ENCODE data around the gene FAM184B.

The FAM184B gene

DNA sequence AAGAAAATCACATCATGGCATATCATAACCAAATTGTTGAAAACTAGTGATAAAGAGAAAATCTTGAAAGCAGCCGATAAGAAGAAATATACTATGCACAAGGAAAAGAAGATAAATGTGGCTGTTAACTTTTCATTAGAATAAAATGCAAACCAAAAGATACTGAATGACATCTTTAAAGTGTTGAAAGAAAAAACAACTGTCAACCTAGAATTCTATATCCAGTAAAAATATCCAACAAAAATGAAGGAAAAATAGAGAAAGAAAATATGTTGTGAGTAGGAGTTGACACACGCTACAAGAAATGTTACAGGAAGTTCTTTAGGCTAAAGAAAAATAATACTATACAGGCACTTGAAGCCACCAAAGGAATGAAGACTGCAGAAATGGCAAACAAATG is 82.0 kb downstream of the FAM184B start:
- ChIA-PET CTCF (no interaction called here), POLR2A (no interaction called here)
- TF ChIP-seq ARNT (IDR thresholded peaks at IDR 0.05) (no peak), LEF1 (IDR thresholded peaks at IDR 0.05; ENCODE audit: borderline replicate concordance) (no peak), CTBP1 (IDR thresholded peaks at IDR 0.05; ENCODE audit: borderline replicate concordance) (no peak), ELF4 (IDR thresholded peaks at IDR 0.05) (no peak), BHLHE40 (IDR thresholded peaks at IDR 0.05; ENCODE audit: borderline replicate concordance) (no peak), L3MBTL2 (conservative IDR thresholded peaks at IDR 0.05) (no peak)
- TF ChIP-seq, protein P1, sequence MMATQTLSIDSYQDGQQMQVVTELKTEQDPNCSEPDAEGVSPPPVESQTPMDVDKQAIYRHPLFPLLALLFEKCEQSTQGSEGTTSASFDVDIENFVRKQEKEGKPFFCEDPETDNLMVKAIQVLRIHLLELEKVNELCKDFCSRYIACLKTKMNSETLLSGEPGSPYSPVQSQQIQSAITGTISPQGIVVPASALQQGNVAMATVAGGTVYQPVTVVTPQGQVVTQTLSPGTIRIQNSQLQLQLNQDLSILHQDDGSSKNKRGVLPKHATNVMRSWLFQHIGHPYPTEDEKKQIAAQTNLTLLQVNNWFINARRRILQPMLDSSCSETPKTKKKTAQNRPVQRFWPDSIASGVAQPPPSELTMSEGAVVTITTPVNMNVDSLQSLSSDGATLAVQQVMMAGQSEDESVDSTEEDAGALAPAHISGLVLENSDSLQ (IDR thresholded peaks at IDR 0.05): no peak
- DNase-seq (ENCODE audit: extremely low spot score): no peak

DNA sequence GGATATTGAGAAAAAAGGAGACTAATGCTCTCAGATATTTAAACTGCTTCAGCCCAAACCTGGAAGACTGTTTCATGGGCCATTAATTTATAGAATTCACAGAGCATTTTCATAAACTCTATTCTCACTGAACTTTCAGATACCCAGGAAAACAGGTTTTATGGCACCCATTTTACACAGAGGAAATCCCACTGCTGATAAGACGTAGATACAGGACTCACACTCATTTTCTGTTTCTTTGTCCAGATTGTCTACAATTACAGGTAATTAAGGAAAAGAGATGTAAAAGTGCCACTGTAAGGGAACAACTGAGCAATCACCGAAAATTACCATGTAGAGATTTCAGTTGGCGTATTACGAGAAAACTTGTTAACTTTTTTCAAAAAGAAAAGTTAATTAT is 83.3 kb downstream of the FAM184B start:
- POLR2A ChIA-PET: no interaction called here
- CTCF ChIA-PET: no interaction called here
- no peak for TF ChIP-seq FOXM1 (IDR thresholded peaks at IDR 0.05; ENCODE audit: borderline replicate concordance)
- TF ChIP-seq L3MBTL2 (conservative IDR thresholded peaks at IDR 0.05): no peak
- TF ChIP-seq FOXK2 (IDR thresholded peaks at IDR 0.05): no peak
- TF ChIP-seq, protein P1 (IDR thresholded peaks at IDR 0.05): no peak
- no peak for TF ChIP-seq CTBP1 (IDR thresholded peaks at IDR 0.05; ENCODE audit: borderline replicate concordance)
- TF ChIP-seq SUZ12 (IDR thresholded peaks at IDR 0.05): no peak
- no peak for TF ChIP-seq ARNT (IDR thresholded peaks at IDR 0.05)
- no peak for TF ChIP-seq HDGF (IDR thresholded peaks at IDR 0.05; ENCODE audit: borderline replicate concordance)
- TF ChIP-seq SP1 (IDR thresholded peaks at IDR 0.05): no peak
- no peak for TF ChIP-seq BHLHE40 (IDR thresholded peaks at IDR 0.05; ENCODE audit: borderline replicate concordance)
- no peak for TF ChIP-seq TARDBP (IDR thresholded peaks at IDR 0.05)
- no peak for DNase-seq (ENCODE audit: extremely low spot score)

DNA sequence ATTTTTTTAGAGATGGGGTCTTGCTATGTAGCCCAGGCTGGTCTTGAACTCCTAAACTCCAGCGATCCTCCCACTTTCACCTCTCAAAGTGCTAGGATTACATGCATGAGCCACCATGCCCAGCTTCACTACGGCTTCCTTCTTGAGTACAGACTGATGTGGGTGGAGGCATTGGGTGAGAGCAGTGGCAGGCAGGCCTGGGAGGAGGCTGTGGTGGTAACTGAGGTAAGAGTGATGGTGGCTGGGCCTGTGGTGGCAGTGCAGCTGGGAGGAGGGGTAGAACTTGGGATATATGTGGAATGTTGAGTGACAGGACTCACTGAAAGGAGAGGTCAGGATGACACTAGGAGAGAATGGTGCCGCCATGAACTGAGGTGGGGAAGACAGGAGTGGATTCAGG is 86.1 kb downstream of the FAM184B start:
- ChIA-PET POLR2A (no interaction called here), CTCF (no interaction called here)
- DNase-seq (ENCODE audit: extremely low spot score): no peak
- TF ChIP-seq FOXA1 (IDR thresholded peaks at IDR 0.05) (no peak), FOXM1 (IDR thresholded peaks at IDR 0.05; ENCODE audit: borderline replicate concordance) (no peak), ELF4 (IDR thresholded peaks at IDR 0.05) (no peak), ARNT (IDR thresholded peaks at IDR 0.05) (no peak), SP1 (IDR thresholded peaks at IDR 0.05) (no peak), L3MBTL2 (conservative IDR thresholded peaks at IDR 0.05) (no peak), NFRKB (IDR thresholded peaks at IDR 0.05) (no peak), FOXK2 (IDR thresholded peaks at IDR 0.05) (no peak), ZNF384 (IDR thresholded peaks at IDR 0.05) (no peak), TARDBP (IDR thresholded peaks at IDR 0.05) (no peak), BHLHE40 (IDR thresholded peaks at IDR 0.05; ENCODE audit: borderline replicate concordance) (no peak), HDGF (IDR thresholded peaks at IDR 0.05; ENCODE audit: borderline replicate concordance) (no peak), LEF1 (IDR thresholded peaks at IDR 0.05; ENCODE audit: borderline replicate concordance) (no peak), CTBP1 (IDR thresholded peaks at IDR 0.05; ENCODE audit: borderline replicate concordance) (no peak), SUZ12 (IDR thresholded peaks at IDR 0.05) (no peak)
- TF ChIP-seq, protein P1 (IDR thresholded peaks at IDR 0.05): no peak

DNA sequence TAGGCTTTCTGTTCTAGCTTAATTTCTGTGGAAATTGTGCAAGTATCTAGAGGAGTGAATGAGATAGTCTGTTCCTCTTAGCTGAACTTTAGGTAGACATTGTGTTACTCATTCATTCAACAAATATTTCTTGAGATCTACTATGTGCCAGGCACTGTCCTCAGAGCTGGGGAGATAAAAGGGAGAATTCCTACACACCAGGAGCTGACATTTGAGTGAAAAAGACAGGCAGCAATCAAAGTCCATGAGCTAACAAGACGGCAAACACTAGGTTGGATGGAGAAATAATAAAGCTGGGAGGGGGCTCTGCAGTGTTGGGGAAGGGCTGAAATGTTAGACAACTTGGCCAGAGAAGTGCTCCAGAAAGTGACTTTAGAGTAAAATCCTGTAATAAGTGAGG is 86.9 kb downstream of the FAM184B start:
- ChIA-PET CTCF (no interaction called here), POLR2A (no interaction called here)
- TF ChIP-seq HDGF (IDR thresholded peaks at IDR 0.05; ENCODE audit: borderline replicate concordance) (no peak), TARDBP (IDR thresholded peaks at IDR 0.05) (no peak), FOXM1 (IDR thresholded peaks at IDR 0.05; ENCODE audit: borderline replicate concordance) (no peak), ELF4 (IDR thresholded peaks at IDR 0.05) (no peak), NFRKB (IDR thresholded peaks at IDR 0.05) (no peak), FOXA1 (IDR thresholded peaks at IDR 0.05) (no peak), SUZ12 (IDR thresholded peaks at IDR 0.05) (no peak), LEF1 (IDR thresholded peaks at IDR 0.05; ENCODE audit: borderline replicate concordance) (no peak), L3MBTL2 (conservative IDR thresholded peaks at IDR 0.05) (no peak), CTBP1 (IDR thresholded peaks at IDR 0.05; ENCODE audit: borderline replicate concordance) (no peak), FOXK2 (IDR thresholded peaks at IDR 0.05) (no peak), ARNT (IDR thresholded peaks at IDR 0.05) (no peak)
- DNase-seq (ENCODE audit: extremely low spot score): no peak

DNA sequence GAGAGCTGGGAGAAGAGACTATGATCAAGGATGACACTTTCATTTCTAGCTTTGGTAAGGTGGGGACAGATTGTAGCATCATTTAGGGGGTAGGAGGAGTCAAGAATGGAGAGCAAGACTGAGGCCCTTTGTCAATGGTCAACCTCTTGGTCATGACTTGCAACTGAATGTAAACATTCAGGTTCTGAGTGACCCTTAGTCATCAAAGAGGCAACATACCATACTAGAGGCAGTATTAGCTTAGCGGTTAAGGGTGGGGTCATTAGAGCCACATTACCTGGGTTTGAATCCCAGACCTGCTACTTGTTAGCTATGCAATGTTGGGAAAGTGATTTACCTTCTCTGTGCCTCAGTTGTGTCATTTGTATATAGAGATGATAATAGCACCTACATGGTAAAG is 90.5 kb downstream of the FAM184B start:
- TF ChIP-seq LEF1 (IDR thresholded peaks at IDR 0.05; ENCODE audit: borderline replicate concordance) (no peak), TARDBP (IDR thresholded peaks at IDR 0.05) (no peak), L3MBTL2 (conservative IDR thresholded peaks at IDR 0.05) (no peak), SP1 (IDR thresholded peaks at IDR 0.05) (no peak), CTBP1 (IDR thresholded peaks at IDR 0.05; ENCODE audit: borderline replicate concordance) (no peak), FOXM1 (IDR thresholded peaks at IDR 0.05; ENCODE audit: borderline replicate concordance) (no peak), HDGF (IDR thresholded peaks at IDR 0.05; ENCODE audit: borderline replicate concordance) (no peak), FOXK2 (IDR thresholded peaks at IDR 0.05) (no peak), NFRKB (IDR thresholded peaks at IDR 0.05) (no peak), BHLHE40 (IDR thresholded peaks at IDR 0.05; ENCODE audit: borderline replicate concordance) (no peak), ARNT (IDR thresholded peaks at IDR 0.05) (no peak), ZNF384 (IDR thresholded peaks at IDR 0.05) (no peak), ELF4 (IDR thresholded peaks at IDR 0.05) (no peak)
- TF ChIP-seq, protein P1 (IDR thresholded peaks at IDR 0.05): no peak
- ChIA-PET POLR2A (no interaction called here), CTCF (no interaction called here)
- no peak for DNase-seq (ENCODE audit: extremely low spot score)

DNA sequence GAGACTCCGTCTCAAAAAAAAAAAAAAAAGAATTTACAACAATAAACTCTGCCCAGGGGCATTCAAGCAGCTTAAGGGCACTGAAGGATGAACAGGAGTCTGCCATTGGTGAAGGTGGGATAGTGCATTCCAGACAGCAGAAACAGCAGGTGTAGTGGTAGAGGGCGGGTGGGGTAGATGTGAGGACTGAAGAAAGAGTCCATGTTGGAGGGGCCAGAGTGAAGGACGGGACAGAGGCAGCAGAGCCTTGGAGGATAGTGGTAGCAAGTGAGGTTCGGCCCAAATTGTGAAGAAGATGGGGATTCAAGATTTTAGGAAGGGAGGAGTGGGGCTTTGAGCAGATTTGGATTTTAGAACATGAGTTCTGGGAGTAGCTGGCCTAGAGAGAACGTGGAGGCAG is 91.3 kb downstream of the FAM184B start:
- TF ChIP-seq BHLHE40 (IDR thresholded peaks at IDR 0.05; ENCODE audit: borderline replicate concordance) (no peak), SUZ12 (IDR thresholded peaks at IDR 0.05) (no peak), FOXK2 (IDR thresholded peaks at IDR 0.05) (no peak), CTBP1 (IDR thresholded peaks at IDR 0.05; ENCODE audit: borderline replicate concordance) (no peak), L3MBTL2 (conservative IDR thresholded peaks at IDR 0.05) (no peak), ZNF384 (IDR thresholded peaks at IDR 0.05) (no peak), ELF4 (IDR thresholded peaks at IDR 0.05) (no peak), FOXA1 (IDR thresholded peaks at IDR 0.05) (no peak), TARDBP (IDR thresholded peaks at IDR 0.05) (no peak), ARNT (IDR thresholded peaks at IDR 0.05) (no peak), FOXM1 (IDR thresholded peaks at IDR 0.05; ENCODE audit: borderline replicate concordance) (no peak), HDGF (IDR thresholded peaks at IDR 0.05; ENCODE audit: borderline replicate concordance) (no peak), LEF1 (IDR thresholded peaks at IDR 0.05; ENCODE audit: borderline replicate concordance) (no peak), SP1 (IDR thresholded peaks at IDR 0.05) (no peak), NFRKB (IDR thresholded peaks at IDR 0.05) (no peak)
- TF ChIP-seq, protein P1 (IDR thresholded peaks at IDR 0.05): no peak
- DNase-seq (ENCODE audit: extremely low spot score): no peak
- POLR2A ChIA-PET: no interaction called here
- CTCF ChIA-PET: no interaction called here

Data from HEK293T (cell line).